Measurements from ENCODE around the gene C1orf174.

Gene C1orf174

GRCh38 chr1:3909615-3910014 is 9.5 kb upstream of the C1orf174 start:
- DNase-seq (ENCODE audit: low spot score): no peak

GRCh38 chr1:3908886-3909517 is 8.9 kb upstream of the C1orf174 start:
- no peak for DNase-seq (ENCODE audit: low spot score)

GRCh38 chr1:3907621-3908165 is 7.6 kb upstream of the C1orf174 start:
- DNase-seq (ENCODE audit: low spot score): no peak

- DNase-seq (ENCODE audit: low spot score): no peak
Measured at GRCh38 chr1:3907031-3907534, 7.0 kb upstream of the C1orf174 start.

- DNase-seq (ENCODE audit: low spot score): no peak
Measured at GRCh38 chr1:3906672-3907020, 6.6 kb upstream of the C1orf174 start.

GRCh38 chr1:3905953-3906671 is 6.0 kb upstream of the C1orf174 start:
- DNase-seq (ENCODE audit: low spot score): no peak

- no peak for DNase-seq (ENCODE audit: low spot score)
Measured at GRCh38 chr1:3905266-3905952, 5.3 kb upstream of the C1orf174 start.

GRCh38 chr1:3904843-3905185 is 4.7 kb upstream of the C1orf174 start:
- DNase-seq (ENCODE audit: low spot score): no peak

- DNase-seq (ENCODE audit: low spot score): no peak
Measured at GRCh38 chr1:3904006-3904842, 4.2 kb upstream of the C1orf174 start.

GRCh38 chr1:3903141-3904005 is 3.3 kb upstream of the C1orf174 start:
- DNase-seq (ENCODE audit: low spot score): no peak

GRCh38 chr1:3902571-3903091 is 2.6 kb upstream of the C1orf174 start:
- DNase-seq (ENCODE audit: low spot score): no peak

GRCh38 chr1:3902111-3902511 is 2.0 kb upstream of the C1orf174 start:
- no peak for DNase-seq (ENCODE audit: low spot score)

- peak; percentile 99 for DNase-seq (ENCODE audit: low spot score)
Measured at GRCh38 chr1:3900969-3901529, 977 bp upstream of the C1orf174 start.

GRCh38 chr1:3899754-3900149 is 320 bp downstream of the C1orf174 start:
- peak; percentile 43 for DNase-seq (ENCODE audit: low spot score)

- no peak for DNase-seq (ENCODE audit: low spot score)
Measured at GRCh38 chr1:3898994-3899753, 898 bp downstream of the C1orf174 start.

GRCh38 chr1:3898475-3898735 is 1.7 kb downstream of the C1orf174 start:
- no peak for DNase-seq (ENCODE audit: low spot score)

GRCh38 chr1:3896396-3897000 is 3.6 kb downstream of the C1orf174 start:
- no peak for DNase-seq (ENCODE audit: low spot score)

- DNase-seq (ENCODE audit: low spot score): no peak
Measured at GRCh38 chr1:3895951-3896325, 4.1 kb downstream of the C1orf174 start.

- DNase-seq (ENCODE audit: low spot score): no peak
Measured at GRCh38 chr1:3895279-3895950, 4.7 kb downstream of the C1orf174 start.
